ENCODE results near the gene TNS3.

The TNS3 gene

DNA sequence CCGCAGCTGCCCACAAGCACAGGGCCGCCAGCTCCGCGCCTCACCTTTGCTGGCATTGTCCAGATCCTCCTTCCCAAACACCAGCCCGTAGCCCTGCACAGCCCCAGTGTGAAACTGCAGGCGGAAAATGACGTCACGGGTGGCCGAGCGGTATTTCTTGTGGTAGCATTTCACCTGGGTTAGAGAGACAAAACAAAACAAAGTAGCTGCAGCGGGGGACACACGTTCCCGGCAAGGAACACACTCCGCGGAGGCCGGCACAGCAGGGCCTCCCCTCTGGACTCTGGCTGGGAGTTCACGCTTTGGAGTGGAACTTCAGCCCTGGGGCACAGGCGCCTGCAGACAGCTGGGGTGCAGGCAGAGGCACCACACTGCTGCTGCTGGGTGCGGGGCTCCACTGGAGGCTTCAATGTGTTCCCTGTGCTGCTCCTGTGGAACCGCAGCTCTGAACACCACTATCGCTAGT lies 181.1 kb downstream of the TNS3 start:
- DNase-seq: no peak

DNA sequence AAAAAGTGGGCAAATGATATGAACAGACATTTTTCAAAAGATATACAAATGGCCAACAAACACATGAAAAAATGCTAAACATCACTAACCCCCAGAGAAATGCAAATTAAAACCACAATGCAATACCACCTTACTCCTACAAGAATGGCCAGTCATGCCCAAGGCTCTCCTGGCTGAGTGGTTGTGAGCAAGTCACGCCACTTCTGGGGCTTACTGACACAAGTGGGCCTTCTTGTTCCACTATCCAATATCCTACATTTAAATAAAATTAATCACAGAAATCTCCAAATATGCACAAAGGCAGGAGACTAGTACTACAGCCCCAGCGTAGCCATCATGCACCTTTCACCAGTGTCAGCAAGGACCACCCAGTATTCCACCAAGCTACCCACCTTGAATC lies 181.9 kb downstream of the TNS3 start:
- no peak for DNase-seq

DNA sequence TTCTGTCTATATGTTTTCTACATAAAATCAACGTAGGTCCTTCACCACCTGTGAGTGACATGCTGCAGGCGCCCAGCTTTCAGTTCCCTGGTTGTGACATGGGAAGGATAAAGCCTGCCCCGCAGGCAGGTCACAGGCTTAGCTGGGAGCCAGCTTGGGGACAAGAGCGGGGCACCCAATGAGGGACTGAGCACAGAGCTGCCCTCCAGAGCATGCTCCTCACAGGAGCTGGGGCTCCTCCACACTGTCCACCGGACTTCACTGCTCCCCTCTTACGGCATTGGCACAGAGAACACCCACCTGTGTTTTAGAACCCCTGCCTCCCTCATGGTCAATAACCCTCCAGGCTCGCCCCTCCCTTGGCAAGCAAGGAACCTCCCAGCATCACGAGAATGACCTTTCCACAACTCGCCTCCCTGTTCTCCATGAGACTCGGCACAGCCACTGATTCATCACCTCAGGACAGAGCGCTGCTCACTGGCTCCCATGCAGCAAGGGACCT lies 187.1 kb downstream of the TNS3 start:
- DNase-seq: no peak

GRCh38 chr7:47394216-47394615 lies 187.7 kb downstream of the TNS3 start:
- no peak for DNase-seq

DNA sequence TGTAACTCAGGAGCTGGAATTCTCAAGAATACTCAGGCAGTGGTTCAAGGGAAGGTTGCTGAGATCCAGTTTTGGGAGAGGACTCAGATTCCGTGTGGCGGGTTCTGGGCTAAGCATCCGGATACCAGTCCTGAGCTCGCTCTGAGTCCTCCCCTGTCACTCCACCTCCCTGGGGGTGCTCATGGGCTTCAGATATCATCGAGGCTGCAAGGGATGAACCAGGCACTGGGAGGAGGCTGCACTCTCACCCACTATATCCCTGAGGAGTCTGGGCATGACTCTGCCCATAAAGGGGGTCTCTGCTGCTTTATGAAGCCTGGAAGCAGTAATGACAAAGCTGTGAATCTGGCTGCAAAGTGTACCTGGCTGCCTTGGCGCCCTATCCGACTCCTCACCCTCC lies 188.5 kb downstream of the TNS3 start:
- no peak for DNase-seq

- no peak for DNase-seq
Observed at GRCh38 chr7:47392241-47392759, 189.6 kb downstream of the TNS3 start.

- no peak for DNase-seq
Observed at GRCh38 chr7:47391726-47392125, 190.2 kb downstream of the TNS3 start.

DNA sequence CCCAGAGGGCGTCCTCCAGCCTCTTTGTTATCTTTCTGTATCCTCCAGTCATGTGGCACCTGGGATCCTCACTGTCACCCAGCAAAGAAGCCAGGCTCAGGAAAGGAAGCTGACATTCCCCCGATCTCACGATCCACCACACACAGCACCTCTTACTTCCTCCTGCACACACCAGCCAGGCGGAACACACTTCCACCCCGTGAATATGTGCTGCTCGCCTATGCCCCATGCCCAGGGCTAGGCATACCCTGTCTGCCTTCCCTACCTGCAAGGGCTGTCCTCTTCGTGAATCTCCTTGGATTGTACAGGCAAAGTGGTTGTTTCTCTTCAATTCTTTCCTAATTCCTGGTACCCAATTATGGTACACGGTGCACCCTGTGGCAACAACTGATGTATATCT lies 191.0 kb downstream of the TNS3 start:
- no peak for DNase-seq

GRCh38 chr7:47389923-47390630 lies 191.8 kb downstream of the TNS3 start:
- no peak for DNase-seq

DNA sequence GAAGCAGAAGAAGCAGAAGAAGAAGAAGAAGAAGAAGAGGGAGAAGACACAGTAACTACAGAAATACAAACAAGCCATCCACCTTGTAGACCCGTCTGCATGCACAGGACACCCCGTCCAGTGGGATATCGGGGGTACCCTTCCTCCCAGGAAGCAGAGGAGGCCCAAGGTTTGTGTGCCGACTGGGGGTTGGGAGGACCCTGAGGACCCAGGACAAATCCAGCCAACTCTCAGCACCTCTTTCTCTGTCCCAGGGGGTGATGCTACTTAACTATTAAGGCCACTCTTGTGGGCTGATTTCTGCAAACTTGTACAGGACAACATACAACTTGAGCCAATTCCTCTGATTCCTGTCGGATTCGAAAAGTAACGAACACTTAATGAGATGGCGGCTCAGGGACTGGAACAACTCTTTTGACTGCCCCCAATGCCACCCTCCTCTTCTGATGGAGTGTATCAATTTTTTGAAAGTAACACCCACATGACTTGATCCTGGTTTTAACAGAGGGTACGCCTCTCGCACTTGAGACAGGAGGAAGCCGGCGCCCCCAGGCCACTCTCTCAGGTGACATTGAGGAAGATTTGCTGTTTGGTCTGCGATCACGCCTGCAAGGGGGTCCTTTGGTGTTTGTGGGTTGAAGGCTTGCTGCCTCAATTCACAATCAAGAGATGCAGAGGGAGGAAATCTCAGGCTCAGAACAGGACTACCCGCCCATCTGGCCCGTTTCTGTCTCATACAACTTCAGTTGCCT lies 192.6 kb downstream of the TNS3 start:
- DNase-seq: no peak

GRCh38 chr7:47387506-47387905 lies 194.4 kb downstream of the TNS3 start:
- DNase-seq: no peak

- no peak for DNase-seq
Observed at GRCh38 chr7:47386273-47386835, 195.6 kb downstream of the TNS3 start.

DNA sequence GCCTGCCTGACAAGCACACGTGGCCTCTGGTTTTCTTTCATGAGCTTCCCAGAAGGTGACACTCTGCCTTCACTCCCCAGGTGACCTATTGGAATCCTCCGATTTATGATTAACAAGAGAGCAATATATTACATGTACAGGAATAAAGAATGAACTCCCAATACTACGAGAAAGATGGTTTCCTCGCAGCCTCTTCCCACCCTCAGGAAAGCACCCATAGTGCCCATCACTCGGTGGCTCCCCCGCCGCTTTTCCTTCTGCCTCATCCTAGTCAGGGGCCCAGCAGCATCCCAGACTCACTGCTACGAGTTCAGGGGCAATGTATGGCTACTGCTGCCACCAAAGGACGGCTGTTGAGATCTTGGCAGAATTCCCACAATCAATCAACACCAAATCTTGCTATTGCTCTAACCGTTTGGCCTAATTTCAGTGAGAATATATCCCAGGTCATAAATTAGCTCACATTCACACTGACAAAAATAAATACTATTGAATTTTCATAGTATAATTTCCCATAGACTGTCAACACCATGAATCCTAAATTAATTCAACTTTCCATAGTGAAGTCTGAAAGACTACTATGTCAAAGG lies 196.3 kb downstream of the TNS3 start:
- no peak for DNase-seq

- no peak for DNase-seq
Observed at GRCh38 chr7:47384755-47385535, 197.0 kb downstream of the TNS3 start.

DNA sequence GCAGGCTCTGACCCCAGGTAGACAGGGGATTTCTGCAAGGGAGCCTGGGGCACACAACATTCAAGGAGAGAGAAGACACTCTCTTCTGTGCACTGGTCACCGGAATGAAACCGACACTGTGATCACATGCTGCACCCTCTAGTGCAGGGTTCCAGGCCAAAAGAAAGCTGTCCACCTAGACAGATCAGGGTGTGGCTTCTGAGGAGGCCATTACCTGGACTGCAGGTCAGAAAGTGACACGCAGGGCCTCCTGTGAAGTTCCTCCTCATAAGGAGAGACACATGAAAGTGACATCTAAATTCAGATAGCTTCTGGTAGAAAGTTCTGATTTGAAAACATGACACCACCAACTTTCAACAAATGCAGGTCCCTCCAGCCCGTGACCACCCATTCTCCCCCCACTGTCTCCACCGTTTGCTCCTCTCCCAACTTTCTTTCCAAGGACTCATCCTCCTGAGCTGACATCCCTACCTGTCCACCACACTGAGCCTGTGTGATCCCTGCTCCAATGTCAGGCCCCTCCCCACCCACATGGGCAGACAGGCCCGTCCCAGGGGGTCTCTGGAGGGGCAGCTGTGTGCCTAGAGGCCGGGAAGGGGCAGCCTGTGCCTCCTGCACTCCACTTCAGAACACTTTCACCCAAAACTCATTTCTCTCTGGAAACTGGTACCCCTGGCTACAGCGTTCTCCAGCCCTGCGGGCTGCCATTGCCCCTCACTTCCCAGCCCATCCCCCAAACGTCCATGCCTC lies 198.0 kb downstream of the TNS3 start:
- no peak for DNase-seq

DNA sequence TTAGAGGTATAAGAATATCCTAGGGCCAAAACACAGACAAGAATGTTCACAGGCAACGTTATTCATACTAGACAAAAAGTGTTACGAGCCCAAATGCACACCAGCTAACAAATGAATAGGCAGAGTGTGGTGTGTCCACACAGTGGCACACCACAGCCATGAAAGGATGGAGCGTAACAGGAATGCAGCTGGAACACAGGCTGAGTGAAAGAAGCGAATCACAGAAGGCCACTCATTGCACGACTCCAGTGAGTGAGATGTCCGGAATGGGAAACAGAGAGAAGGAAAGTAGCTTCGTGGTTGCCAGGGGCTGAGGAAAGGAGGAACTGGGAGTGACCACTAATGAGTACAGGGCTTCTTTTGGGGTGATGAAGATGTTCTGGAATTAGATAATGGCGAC lies 198.8 kb downstream of the TNS3 start:
- DNase-seq: no peak

DNA sequence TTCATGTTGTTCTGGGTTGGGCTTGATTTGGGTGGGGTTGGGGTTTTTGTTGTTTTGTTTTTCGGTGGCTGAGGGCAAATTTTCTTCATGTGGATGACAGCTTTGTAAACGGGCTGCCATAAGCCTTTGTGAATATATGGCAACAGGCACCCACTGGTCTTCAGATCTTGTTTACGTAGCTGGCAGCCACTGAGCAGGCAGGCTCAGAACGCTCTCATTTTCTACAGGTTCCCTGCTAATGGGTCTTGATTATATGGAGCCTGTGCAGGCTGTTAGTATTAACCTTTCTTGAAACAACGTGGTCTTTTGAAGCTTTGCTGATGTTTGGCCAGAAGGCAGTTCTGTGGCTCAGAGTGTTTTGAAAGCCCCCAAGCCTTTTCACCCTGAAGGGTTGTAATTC lies 199.7 kb downstream of the TNS3 start:
- DNase-seq: no peak

DNA sequence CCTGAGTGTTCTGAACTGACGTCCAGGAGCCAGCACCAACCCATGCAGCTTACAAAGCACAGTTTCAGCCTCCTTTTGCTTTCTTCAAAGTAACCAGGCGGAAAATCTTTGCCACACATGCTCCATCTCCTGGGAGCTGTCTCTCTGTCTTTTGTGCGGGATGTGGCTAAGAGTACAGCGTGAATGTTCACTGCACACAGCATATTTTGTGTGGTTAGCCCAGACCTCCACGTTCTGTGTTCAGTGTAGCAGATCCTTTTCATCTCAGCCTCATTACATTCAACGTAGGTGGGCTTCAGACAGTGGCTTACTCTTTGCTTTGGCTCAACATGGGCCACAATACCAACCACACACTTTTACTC lies 200.8 kb downstream of the TNS3 start:
- DNase-seq: no peak

GRCh38 chr7:47380325-47381133 lies 201.4 kb downstream of the TNS3 start:
- no peak for DNase-seq

- no peak for DNase-seq
Observed at GRCh38 chr7:47379629-47380324, 202.1 kb downstream of the TNS3 start.
